ENCODE measurements around the gene CAMK2G.

CAMK2G gene

GRCh38 chr10:73867126-73867807 lies 7.1 kb downstream of the CAMK2G start:
- Histone ChIP-seq H3K4me1 (ENCODE audit: control insufficient read depth, insufficient read depth, low read length) (peaks cover 12% of the 10 kb centered on the region), H3K9ac (ENCODE audit: low read length) (no peak overlapping the region), H3K4me3 (ENCODE audit: low read length) (no peak overlapping the region), H3K9me3 (ENCODE audit: control insufficient read depth, low read length) (no peaks in the 10 kb centered on the region), H3K36me3 (ENCODE audit: control insufficient read depth, insufficient read depth, low read length, severe bottlenecking) (peaks cover 37% of the 10 kb centered on the region), H3K27me3 (replicated peaks; ENCODE audit: control insufficient read depth, insufficient read depth, low read length) (no peaks in the 10 kb centered on the region)
- DNase-seq (ENCODE audit: low read depth) = no peak

GRCh38 chr10:73866621-73867020 lies 7.7 kb downstream of the CAMK2G start:
- peaks cover 5% of the 10 kb centered on the region for H3K4me1 ChIP-seq (ENCODE audit: control insufficient read depth, insufficient read depth, low read length)
- H3K4me3 ChIP-seq (ENCODE audit: low read length) = no peak overlapping the region
- H3K9ac ChIP-seq (ENCODE audit: low read length) = no peak overlapping the region
- no peak for DNase-seq (ENCODE audit: low read depth)
- H3K36me3 ChIP-seq (ENCODE audit: control insufficient read depth, insufficient read depth, low read length, severe bottlenecking) = peaks cover 39% of the 10 kb centered on the region
- no peaks in the 10 kb centered on the region for H3K9me3 ChIP-seq (ENCODE audit: control insufficient read depth, low read length)
- H3K27me3 ChIP-seq (replicated peaks; ENCODE audit: control insufficient read depth, insufficient read depth, low read length) = no peaks in the 10 kb centered on the region

DNA sequence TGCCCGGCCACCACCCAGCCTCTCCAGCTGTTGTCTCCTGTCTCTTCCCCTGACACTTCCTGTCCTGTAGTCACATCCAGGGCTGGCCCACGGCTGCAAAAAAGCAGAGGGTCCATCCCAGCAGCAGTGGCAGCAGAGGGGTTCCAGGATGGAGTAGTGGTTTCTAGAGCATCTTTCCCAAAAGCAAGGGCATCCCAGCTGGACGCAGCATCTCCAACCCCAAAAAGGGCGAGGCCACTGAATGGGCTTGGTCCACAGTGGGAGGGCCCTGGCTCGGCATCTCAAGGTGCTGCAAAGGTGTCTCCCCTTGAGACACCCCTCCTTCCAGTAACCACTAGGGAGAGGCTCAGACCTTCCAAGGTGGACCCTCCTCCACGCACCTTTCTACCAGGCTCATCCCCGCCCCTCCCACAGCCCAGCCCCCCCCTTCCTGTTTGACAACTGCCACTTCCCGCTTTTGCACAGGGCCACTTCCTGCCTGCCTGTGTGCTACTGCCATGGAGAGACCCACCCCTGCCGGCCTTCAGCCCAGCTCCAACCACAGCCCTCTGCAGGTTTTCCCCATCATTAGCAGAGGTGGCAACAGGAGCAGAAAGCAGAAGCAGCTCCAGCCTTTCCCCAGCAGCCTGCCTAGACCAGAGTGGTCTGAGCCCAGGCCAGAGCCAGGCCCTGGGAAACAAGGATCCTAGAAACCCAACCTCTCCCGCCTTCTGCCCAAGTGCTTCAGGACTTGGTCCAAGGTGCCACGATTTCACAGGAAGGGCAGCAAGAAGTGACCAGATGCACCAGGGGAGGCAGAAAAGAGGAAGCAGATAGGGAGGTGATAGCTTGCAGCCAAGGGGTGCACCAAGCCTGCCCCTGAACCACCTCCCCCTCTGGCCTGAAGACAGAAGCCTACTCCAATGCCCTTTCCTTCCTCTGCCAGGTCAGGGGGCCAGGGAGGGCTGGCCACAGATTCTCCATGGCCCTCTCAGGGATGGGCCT lies 8.6 kb downstream of the CAMK2G start:
- H3K36me3 ChIP-seq (ENCODE audit: control insufficient read depth, insufficient read depth, low read length, severe bottlenecking) = peaks cover 43% of the 10 kb centered on the region
- DNase-seq (ENCODE audit: low read depth) = no peak
- no peak overlapping the region for H3K4me3 ChIP-seq (ENCODE audit: low read length)
- peaks cover 4% of the 10 kb centered on the region for H3K4me1 ChIP-seq (ENCODE audit: control insufficient read depth, insufficient read depth, low read length)
- no peaks in the 10 kb centered on the region for H3K9me3 ChIP-seq (ENCODE audit: control insufficient read depth, low read length)
- no peak overlapping the region for H3K9ac ChIP-seq (ENCODE audit: low read length)
- H3K27me3 ChIP-seq (replicated peaks; ENCODE audit: control insufficient read depth, insufficient read depth, low read length) = no peaks in the 10 kb centered on the region

- no peak for DNase-seq (ENCODE audit: low read depth)
- Histone ChIP-seq H3K36me3 (ENCODE audit: control insufficient read depth, insufficient read depth, low read length, severe bottlenecking) (peaks cover 44% of the 10 kb centered on the region), H3K4me3 (ENCODE audit: low read length) (no peak overlapping the region)
Measured at GRCh38 chr10:73865107-73865458, 9.3 kb downstream of the CAMK2G start.

GRCh38 chr10:73864229-73864628 lies 10.1 kb downstream of the CAMK2G start:
- Histone ChIP-seq H3K36me3 (ENCODE audit: control insufficient read depth, insufficient read depth, low read length, severe bottlenecking) (peaks cover 43% of the 10 kb centered on the region), H3K9ac (ENCODE audit: low read length) (no peak overlapping the region), H3K4me1 (ENCODE audit: control insufficient read depth, insufficient read depth, low read length) (peaks cover 15% of the 10 kb centered on the region), H3K4me3 (ENCODE audit: low read length) (no peak overlapping the region), H3K9me3 (ENCODE audit: control insufficient read depth, low read length) (no peaks in the 10 kb centered on the region), H3K27me3 (replicated peaks; ENCODE audit: control insufficient read depth, insufficient read depth, low read length) (no peaks in the 10 kb centered on the region)
- no peak for DNase-seq (ENCODE audit: low read depth)

More at GRCh38 chr10:73865107-73865458, 9.3 kb downstream of the CAMK2G start:
- Histone ChIP-seq H3K4me1 (ENCODE audit: control insufficient read depth, insufficient read depth, low read length) (peaks cover 6% of the 10 kb centered on the region), H3K9ac (ENCODE audit: low read length) (no peak overlapping the region), H3K27me3 (replicated peaks; ENCODE audit: control insufficient read depth, insufficient read depth, low read length) (no peaks in the 10 kb centered on the region), H3K9me3 (ENCODE audit: control insufficient read depth, low read length) (no peaks in the 10 kb centered on the region)

DNA sequence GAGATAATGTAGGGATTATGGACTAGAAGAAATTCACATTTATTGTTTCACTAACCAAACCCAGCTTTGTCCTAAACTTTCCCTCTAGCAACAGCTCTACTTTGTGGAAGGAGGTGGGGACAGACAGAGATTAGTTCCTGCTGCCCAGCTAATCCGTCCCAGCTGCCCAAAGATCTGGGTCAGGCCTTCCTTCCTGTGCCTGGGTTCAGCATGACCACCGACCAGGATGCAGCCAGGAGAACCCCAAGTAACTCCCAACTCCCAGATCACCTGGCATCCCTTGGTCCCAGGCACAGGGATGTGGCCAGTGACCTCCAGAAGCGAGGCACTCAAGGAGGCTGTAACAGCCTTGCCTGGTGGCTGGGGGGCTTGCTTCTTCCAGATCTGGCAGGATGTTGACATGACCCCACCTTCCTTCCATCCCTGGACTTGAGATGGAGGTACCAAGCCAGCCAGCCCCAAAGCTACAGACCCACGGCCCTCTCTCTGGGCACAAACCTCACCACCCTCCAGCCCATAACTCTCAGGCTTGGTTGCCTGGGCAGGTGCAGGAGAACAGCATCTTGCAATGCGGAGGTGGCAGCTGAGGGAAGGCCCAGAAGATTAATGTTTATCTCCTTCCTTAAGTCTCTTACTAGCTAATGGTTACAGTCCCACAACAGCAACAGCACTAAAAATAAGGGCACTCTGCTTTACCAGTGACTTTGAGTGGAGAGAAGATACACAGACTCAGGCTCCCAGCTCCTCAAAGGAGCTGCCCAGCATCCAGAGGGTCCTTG lies 11.1 kb downstream of the CAMK2G start:
- no peaks in the 10 kb centered on the region for H3K27me3 ChIP-seq (replicated peaks; ENCODE audit: control insufficient read depth, insufficient read depth, low read length)
- H3K36me3 ChIP-seq (ENCODE audit: control insufficient read depth, insufficient read depth, low read length, severe bottlenecking) = peaks cover 35% of the 10 kb centered on the region
- DNase-seq (ENCODE audit: low read depth) = peak; percentile 25
- no peaks in the 10 kb centered on the region for H3K9me3 ChIP-seq (ENCODE audit: control insufficient read depth, low read length)
- peaks cover 23% of the 10 kb centered on the region for H3K4me1 ChIP-seq (ENCODE audit: control insufficient read depth, insufficient read depth, low read length)
- no peak overlapping the region for H3K9ac ChIP-seq (ENCODE audit: low read length)
- no peak overlapping the region for H3K4me3 ChIP-seq (ENCODE audit: low read length)

- no peak for DNase-seq (ENCODE audit: low read depth)
- no peaks in the 10 kb centered on the region for H3K27me3 ChIP-seq (replicated peaks; ENCODE audit: control insufficient read depth, insufficient read depth, low read length)
Measured at GRCh38 chr10:73862011-73862410, 12.3 kb downstream of the CAMK2G start.

GRCh38 chr10:73859784-73860491 lies 14.4 kb downstream of the CAMK2G start:
- no peak overlapping the region for H3K4me3 ChIP-seq (ENCODE audit: low read length)
- no peaks in the 10 kb centered on the region for H3K9me3 ChIP-seq (ENCODE audit: control insufficient read depth, low read length)
- peaks cover 33% of the 10 kb centered on the region for H3K36me3 ChIP-seq (ENCODE audit: control insufficient read depth, insufficient read depth, low read length, severe bottlenecking)
- no peak for DNase-seq (ENCODE audit: low read depth)
- no peak overlapping the region for H3K9ac ChIP-seq (ENCODE audit: low read length)
- no peaks in the 10 kb centered on the region for H3K27me3 ChIP-seq (replicated peaks; ENCODE audit: control insufficient read depth, insufficient read depth, low read length)
- H3K4me1 ChIP-seq (ENCODE audit: control insufficient read depth, insufficient read depth, low read length) = peaks cover 35% of the 10 kb centered on the region

More at GRCh38 chr10:73862011-73862410, 12.3 kb downstream of the CAMK2G start:
- Histone ChIP-seq H3K4me1 (ENCODE audit: control insufficient read depth, insufficient read depth, low read length) (peaks cover 31% of the 10 kb centered on the region), H3K9me3 (ENCODE audit: control insufficient read depth, low read length) (no peaks in the 10 kb centered on the region), H3K4me3 (ENCODE audit: low read length) (no peak overlapping the region), H3K9ac (ENCODE audit: low read length) (no peak overlapping the region), H3K36me3 (ENCODE audit: control insufficient read depth, insufficient read depth, low read length, severe bottlenecking) (peaks cover 30% of the 10 kb centered on the region)

DNA sequence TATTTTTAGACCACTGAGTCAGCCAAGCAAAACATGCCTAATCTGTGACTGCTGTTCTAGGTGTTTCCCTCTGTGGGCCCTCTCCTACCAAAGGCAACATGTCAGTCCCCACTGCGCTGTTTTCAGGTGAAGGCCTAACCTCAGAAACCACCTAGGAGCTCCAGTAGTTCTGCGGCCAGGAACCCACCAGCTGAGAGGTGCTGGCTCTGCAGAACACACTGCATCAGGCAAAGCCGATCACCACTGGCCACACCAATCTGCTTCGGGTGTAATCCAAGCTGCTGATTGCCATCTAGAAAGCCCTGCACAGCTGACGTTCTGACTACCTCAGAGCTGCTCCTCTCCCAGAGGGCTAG lies 14.9 kb downstream of the CAMK2G start:
- no peak for DNase-seq (ENCODE audit: low read depth)
- Histone ChIP-seq H3K4me1 (ENCODE audit: control insufficient read depth, insufficient read depth, low read length) (peaks cover 35% of the 10 kb centered on the region), H3K9ac (ENCODE audit: low read length) (no peak overlapping the region), H3K36me3 (ENCODE audit: control insufficient read depth, insufficient read depth, low read length, severe bottlenecking) (peaks cover 34% of the 10 kb centered on the region), H3K27me3 (replicated peaks; ENCODE audit: control insufficient read depth, insufficient read depth, low read length) (no peaks in the 10 kb centered on the region), H3K9me3 (ENCODE audit: control insufficient read depth, low read length) (no peaks in the 10 kb centered on the region), H3K4me3 (ENCODE audit: low read length) (no peak overlapping the region)

GRCh38 chr10:73858750-73859427 lies 15.5 kb downstream of the CAMK2G start:
- no peaks in the 10 kb centered on the region for H3K27me3 ChIP-seq (replicated peaks; ENCODE audit: control insufficient read depth, insufficient read depth, low read length)
- H3K9ac ChIP-seq (ENCODE audit: low read length) = no peak overlapping the region
- peaks cover 35% of the 10 kb centered on the region for H3K4me1 ChIP-seq (ENCODE audit: control insufficient read depth, insufficient read depth, low read length)
- no peaks in the 10 kb centered on the region for H3K9me3 ChIP-seq (ENCODE audit: control insufficient read depth, low read length)
- H3K36me3 ChIP-seq (ENCODE audit: control insufficient read depth, insufficient read depth, low read length, severe bottlenecking) = peaks cover 36% of the 10 kb centered on the region
- DNase-seq (ENCODE audit: low read depth) = no peak
- H3K4me3 ChIP-seq (ENCODE audit: low read length) = no peak overlapping the region

All from adipocyte (in vitro differentiated cells).